HG02610 (cell line): ENCODE results near the gene GUCY2D.

Experiments
- ATAC-seq: cut with Tn5 transposase; IDR thresholded peaks from one replicate; pipeline ENCODE4 v1.9.1; 2021; ENCODE audit warnings: mild to moderate bottlenecking, moderate library complexity; ENCODE audit not compliant: unreplicated experiment

GUCY2D gene

GRCh38 chr17:8063761-8064534 is 61.5 kb downstream of the GUCY2D start:
- no peak for ATAC-seq

DNA sequence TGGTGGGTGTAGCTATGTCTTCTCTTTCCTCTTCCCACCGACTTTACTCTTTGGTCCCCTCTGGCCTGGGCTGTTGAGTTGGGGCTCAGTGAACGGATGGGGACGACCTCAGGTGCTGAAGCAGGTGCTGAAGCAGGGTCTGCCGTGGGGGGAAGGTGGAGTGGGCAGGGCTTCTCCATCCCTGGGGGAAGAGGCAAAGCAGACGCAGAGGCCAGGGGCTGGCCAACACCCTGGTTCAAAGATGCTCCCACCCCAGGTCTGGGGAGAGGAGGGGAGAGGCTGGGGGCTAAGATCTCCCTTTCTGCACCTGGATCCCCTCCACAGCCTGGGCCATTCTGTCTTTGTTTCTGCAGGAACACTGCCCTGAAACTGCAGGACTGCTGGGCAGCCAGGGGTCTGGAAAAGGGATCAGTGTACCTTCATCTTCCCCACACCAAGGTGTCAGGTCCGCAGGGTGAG is 62.2 kb downstream of the GUCY2D start:
- ATAC-seq, result no peak

- ATAC-seq, result no peak
These were observed 64.7 kb downstream of the GUCY2D start for GRCh38 chr17:8066841-8067775.

DNA sequence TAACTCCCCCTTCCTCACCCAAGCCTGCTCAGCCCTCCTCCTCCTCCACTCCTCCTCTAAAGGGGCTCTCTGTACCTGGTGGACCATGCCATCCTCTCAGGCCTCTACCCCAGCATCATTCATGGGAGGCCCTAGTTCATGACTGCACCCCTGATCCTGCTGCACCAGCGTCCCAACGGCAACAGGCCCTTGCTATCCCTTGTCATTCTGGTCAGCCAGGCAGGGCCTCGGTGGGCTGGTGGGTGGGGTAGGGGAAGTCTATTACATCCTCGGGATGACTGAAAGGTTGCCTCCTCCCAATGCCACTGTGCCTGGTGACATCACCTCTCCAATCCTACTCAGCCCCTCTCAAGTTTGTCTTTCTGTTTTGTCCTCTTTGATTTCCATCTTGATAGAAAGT is 65.4 kb downstream of the GUCY2D start:
- ATAC-seq, result no peak

DNA sequence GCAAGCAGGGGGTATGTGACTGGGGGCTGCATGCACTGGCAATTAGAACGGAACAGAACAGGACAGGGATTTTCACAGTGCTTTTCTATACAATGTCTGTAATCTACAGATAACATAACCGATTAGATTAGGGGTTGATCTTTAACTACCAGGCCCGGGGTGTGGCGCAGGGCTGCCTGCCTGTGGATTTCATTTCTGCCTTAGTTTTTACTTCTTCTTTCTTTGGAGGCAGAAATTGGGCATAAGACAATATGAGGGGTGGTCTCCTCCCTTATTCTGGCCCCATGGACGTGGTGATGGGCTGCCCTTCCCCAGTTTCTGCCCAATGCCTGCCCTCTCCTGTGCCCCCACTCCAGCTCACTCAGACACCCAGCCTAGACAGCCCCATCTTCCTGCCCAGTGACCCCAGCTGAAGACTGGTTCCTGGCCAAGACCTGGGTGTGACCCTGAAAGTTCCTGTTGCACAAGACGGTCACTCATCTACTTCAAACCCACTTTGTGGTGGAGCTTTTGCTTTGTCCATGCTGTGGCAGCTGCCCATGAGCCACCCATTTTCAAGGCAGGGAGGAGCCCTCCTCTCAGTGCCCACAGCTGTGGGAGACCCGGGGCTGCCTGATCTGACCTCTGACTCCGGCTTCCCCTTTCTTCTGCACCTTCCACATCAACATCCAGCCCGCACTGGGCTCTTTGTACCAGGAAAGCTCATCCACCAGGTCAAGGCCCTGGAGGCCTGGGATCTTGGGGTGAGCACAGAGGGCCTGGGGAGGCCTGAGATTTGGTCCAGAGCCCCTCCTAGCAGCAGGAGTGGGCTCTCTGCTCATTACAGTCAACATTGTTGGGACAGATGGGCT is 66.5 kb downstream of the GUCY2D start:
- ATAC-seq, result no peak

GRCh38 chr17:8069587-8069860 is 67.1 kb downstream of the GUCY2D start:
- ATAC-seq, result no peak
